GM23248 (cell line): Measurements from ENCODE around the gene CRLF3.

ENCODE experiments used
- EZH2 ChIP-seq: fragments of 200-600 bp; sonication (generic); IDR thresholded peaks from 2 replicates; pipeline ENCODE4 v1.6.1; 2018; ENCODE audit warnings: antibody characterized with exemption, mild to moderate bottlenecking; ENCODE audit not compliant: insufficient read depth, poor library complexity, severe bottlenecking
- EZH2phosphoT487 ChIP-seq: fragments of 200-600 bp; sonication (generic); IDR thresholded peaks from 2 replicates; pipeline ENCODE4 v1.6.1; 2018; ENCODE audit warnings: antibody characterized with exemption, moderate library complexity, mild to moderate bottlenecking, low read depth; ENCODE audit not compliant: insufficient read depth

DNA sequence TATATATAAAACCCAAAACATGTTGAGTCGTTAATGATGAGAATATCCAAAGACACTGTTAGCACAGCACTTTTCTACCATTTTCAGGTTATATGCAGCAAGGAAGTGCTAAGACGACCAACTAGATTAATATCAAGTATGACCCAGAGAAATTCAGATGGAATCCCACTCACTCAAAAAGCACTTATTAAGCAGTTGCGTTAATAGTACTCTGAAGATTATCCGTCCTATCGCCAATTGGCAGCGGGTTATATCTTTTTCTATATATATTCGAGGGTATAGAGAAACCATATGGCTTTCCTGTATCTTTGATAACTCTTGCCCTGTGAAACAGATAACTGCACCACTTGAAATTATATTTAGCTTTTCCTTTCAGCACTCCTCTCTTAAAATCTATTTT, 1.1 kb downstream of the CRLF3 start:
- TF ChIP-seq EZH2phosphoT487 (no peak), EZH2 (no peak)
